HG02943 (cell line): ENCODE measurements around the gene IRF2.

Source experiments
- ATAC-seq: cut with Tn5 transposase; IDR thresholded peaks from one replicate; pipeline ENCODE4 v1.9.1; 2021; ENCODE audit warnings: mild to moderate bottlenecking, low read depth, moderate library complexity; ENCODE audit not compliant: unreplicated experiment

IRF2 gene

DNA sequence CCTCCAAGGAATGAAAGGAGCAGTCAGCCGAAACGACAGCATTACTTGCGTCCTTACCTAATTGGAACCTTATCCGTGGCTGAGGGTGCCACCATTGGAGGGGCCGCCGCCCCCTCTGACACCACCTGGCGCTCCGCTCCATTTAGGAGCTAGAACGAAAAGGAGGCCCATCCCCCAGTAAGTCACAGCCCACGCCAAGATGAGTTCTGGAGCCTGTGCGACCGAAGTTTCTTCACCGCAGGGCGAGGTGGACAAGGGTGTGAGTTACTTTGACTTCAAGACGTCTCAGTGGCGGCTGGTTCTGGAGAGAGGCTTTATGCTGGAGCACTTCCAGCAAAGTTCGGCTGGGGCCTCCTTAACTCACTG is 729 bp upstream of the IRF2 start:
- peak; percentile 9 for ATAC-seq

DNA sequence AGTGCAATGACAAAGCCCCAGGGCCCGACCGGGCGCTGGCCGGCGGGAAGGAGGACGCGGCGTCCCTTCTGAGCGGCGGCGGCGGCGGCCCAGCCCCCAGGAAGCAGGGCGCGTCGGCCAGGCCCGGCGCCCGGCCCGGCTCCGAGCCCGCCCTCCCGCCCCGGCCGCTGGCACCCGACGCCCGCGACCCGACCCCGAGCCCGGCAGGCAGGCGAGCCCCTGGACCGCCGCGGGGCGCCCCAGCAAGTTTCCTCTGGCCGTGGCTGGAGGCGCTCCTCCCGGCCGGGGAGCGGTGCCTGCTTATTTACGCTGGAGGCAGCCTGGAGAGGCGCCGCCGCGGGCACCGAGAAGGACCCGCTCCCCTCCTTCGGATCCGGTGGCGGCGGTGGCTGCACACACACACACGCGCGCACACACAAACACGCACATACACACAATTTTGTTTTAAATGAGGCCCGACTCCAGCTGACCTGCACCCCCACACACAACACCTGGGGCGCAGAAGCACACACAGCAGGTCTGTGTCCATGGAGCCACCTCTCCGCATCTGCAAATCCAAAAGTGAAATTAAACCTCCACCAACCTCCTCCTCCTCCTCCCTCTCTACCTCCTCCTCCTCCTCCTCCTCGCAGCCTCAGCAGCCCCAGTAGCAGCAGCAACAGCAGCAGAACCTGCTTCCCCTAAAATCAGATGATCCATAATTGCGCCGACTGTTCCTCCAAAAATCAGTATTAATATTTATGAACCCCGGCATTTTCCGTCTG is 669 bp downstream of the IRF2 start:
- no peak for ATAC-seq

DNA sequence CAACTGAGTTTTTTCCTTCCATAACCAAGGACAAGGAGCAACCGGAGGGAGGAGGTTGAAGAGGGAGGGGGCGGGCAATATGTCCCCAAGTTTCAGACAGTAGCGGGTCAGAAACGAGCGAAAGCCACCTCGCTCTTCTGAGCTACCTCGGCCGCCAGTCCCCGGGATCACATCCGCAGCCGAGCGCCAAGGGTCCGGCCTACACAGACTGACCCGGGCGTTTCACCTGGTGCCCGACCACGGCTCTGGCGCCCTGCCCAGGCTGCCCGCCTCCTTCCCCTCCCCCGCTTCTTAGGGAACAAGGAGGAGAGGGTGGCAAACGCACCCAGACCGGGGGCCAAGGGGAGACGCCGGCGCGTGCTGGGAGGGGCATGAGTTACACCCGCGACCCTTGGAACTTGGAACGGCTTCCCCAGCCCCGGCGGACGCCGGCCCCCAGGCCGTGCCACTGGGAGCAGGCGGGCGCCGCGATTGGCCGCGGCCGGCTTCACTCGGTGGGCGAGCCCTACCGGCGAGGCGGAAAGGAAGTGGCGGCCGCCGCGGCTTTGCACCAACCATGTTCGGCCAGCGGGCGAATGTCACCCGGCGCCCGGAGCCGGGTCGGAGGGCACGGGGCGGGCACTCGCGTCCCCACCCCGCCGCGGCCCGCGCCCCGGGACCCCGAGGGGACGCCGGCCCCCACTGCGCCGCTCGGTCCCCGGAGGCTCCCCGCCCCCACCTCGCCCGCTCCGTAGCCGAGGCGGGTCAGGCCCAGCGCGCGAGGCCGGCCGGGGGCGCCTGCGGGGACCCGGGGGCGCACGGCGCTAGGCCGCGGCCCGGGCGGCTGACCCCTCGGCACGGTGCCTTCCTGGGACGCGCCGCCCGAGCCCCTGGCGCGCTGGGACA is 1.5 kb downstream of the IRF2 start:
- ATAC-seq, result peak; percentile 31

DNA sequence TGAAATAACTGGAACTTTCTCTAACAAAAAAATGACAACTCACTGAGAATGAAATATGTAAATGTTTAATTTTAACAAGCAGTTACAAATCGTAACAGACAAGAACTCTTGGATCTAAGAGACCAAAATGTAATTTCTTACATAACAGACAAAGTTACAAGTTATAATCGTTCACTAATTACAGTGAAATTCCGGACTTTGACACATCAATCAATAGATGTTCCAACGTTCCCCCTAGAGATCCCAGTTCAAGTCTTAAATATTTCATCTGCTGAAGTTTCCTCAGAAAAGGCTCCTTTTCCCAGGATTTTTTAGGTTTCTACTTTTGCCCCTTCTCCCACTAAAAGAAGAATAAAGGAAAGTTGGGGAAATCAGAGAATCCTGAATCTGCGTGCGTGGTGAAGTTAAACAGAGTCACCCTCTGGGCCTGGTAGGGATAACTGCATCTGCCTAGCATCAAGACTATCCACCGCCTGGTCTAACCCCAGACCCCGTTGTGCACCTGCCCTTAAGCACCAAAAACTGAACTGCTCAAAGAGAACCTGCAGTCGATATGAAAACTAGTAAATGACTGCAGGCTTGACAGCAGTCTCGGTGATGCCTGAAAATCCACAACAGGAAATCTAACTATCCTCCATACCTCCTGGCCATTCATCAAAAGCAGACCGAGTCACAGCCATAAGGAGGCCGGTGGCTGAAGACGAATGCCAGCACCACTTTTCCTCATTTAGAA is 2.3 kb downstream of the IRF2 start:
- no peak for ATAC-seq

DNA sequence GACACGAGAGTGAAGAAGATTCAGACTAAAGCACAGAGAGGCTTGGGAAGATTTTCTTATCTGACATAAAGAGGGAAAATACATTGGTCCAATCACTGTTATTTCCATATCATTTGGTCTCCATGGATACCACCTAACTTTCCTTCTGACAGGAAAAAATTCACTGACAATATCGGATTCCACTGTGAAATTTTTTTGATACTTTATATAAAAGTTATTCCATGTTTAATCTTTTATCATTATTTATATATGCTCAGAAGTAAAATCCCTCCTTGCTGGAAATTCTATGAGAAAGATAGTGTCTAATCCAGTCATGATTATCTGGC is 3.6 kb downstream of the IRF2 start:
- ATAC-seq, result no peak

DNA sequence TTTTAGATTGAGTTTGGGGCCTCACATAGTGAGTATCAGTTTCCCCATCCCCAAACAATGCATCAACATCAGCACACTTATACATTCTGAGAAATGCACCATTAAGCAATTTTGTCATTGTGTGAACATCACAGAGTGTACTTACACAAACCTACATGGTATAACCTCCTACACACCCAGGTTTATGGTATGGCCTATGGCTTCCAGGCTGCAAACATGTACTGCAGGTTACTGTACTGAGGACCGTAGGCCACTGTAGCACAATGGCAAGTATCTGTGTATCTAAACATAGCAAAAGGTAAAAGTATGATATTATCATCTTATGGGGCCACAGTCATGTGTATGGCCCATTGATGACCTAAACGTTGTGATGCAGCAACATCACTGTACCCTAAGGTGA is 7.7 kb downstream of the IRF2 start:
- no peak for ATAC-seq

DNA sequence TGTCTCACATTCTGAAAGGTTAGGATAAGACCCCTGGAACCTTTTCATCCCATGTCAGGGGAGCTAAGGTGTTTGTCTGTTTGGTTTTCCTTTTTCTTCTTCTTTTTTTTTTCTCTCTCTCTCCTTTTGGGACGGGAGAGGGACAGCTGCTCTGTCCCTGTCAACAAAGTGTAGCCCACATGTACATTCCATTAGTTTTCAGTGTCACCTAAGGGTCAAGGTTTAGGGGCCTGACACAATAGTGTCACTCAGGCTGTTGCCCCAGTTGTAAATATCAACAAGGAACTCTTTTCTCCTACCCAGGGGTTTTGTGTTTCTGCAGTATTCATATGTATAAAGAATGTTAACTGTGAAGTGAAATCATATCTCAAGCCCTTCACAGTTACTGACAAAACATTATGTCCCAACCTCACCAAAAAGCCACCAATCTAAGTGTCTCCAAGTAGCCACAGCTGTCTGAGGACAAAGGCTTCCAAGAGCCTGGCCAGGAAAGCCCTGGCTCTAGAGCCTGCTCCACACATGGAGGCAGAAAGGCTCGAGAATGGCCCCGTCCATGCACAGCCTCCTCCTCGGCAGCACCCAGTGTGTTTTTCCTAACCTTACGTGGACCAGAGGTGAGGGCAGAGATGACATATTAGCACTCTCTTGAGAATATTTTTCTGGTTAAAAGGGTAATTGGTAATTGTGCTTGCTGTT is 9.4 kb downstream of the IRF2 start:
- ATAC-seq, result no peak

DNA sequence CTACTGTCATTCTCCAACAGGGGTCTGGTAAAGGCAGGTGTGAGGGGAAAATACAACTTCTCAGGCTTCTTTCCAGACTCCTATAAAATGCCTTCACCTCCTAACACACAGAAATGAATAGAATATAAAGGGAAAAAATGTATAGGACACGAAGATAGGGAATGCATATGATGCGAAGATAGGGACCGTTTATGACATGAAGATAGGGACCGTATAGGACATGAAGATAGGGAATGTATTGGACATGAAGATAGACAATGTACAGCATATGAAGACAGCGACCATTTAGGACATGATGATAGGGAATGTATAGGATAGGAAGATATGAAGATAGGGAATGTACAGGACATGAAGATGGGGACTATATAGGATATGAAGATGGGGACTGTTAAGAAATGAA is 10.5 kb downstream of the IRF2 start:
- ATAC-seq, result no peak

DNA sequence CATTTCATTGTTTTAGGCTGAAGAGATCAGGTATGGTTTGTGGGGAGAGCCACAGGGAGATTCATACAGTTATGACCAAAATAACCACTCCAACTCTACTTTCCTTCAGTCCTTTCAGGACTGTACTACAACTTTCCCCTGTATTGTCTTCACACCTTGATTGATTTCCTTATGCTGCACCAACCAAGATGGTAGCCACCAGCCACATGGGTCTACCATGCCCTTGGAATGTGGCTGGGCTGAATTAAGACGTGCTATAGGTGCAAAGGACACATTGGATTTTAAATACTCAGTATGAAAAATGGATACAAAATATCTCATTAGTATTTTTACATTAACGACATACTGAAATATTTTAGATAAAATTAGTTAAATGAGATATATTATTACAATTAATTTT is 11.2 kb downstream of the IRF2 start:
- no peak for ATAC-seq

DNA sequence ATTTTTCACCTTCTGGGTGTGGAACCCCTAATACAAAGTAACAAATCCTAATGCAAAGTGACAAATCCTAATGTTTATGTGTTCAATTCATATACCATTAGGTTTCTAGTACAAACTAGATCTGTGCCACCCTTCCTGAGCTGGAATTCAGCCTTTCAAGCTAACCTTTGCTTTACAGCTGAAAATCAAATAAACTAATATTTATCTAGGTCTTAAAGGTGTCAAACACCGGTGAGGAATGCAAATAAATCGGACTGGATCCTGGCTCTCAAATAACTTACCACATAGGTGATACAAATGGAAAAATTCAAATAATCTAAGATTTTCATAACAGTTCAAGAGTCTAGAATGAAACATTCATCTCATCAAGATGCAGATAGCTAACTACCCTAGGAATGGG is 11.6 kb downstream of the IRF2 start:
- ATAC-seq, result no peak

DNA sequence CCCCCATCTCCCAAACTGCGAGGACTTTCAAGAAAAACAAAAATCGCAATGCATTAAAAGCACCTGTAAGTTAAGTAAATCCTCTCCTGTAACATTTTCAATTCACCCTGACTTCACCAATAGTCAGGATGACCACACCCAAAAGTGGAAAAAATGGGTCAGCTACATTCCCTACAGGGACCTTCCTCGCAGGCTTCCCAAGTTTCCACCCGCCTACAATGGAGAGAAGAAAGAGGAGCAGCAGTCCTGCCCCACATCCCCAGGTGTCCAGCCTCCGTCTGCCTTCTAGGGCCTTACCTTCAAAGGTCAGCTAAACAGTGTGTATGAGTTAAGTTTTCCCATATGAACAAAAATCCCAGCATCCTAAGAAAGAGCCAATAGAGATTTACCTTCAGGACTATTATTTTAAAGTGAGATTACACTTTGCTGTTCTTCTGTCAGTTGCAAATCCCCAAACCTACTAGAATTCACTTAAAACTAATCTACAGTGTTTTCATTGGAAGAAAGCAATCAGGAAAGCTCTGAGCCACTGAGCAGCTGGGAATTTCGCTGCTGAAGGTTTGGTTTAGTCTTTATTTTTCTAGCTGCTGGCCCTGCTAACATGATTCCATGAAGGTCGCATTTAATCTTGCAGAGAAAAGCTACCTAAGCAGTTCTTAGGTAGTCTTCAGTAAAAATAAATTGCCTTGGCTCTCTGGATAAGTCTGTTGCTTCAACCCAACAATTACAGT is 12.5 kb downstream of the IRF2 start:
- ATAC-seq, result no peak

DNA sequence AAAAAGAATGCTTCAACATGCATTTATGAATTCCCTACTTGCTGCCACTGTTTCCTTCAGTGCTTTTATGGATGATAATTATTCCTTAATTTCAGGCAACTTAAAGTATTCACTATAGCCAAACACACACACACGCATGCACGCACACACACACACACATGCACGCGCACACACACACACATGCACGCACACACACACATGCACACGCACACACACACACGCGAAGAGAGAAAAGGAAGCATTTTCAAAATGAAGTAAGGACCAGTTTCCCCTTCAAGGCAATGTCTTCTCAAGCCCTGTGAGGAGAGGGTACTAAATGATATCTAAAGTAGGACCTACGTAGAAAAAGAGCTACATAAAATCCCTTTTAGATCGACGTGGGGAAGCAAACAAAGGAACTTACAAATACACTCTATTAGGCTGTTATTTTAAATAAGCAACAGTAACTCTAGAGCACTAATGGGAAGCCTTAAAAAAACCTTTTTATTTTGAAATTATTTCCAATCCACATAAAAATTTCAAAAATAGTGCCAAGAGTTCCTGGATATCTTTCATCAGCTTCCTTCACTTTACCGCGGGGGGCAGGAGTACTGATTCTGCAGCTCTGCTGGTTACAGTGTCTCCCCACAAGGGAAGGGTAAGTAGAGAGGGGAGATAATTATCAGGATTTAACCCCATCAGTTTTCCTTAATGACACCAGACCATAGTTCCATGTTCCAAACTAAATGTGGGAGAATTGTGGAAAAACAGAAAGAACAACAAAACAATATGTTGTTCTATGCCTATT is 13.7 kb downstream of the IRF2 start:
- ATAC-seq, result no peak

DNA sequence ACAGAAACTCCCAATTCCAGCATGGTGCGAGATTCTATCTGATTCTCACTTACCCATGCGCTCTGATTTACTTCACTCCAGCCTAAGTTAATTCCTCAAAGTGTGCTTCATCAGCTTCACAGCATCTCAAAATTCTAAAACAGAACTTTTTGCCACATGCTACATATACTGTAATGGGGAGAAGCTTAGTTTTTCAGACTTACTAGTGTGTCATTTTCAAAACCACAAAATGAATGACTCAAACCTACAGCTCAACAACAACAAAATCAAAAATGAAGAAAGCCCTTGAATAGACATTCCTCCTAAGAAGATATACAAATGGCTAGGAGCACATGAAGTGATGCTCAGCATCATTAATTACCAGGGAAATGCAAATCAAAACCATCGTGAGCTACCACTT is 14.9 kb downstream of the IRF2 start:
- ATAC-seq, result no peak

DNA sequence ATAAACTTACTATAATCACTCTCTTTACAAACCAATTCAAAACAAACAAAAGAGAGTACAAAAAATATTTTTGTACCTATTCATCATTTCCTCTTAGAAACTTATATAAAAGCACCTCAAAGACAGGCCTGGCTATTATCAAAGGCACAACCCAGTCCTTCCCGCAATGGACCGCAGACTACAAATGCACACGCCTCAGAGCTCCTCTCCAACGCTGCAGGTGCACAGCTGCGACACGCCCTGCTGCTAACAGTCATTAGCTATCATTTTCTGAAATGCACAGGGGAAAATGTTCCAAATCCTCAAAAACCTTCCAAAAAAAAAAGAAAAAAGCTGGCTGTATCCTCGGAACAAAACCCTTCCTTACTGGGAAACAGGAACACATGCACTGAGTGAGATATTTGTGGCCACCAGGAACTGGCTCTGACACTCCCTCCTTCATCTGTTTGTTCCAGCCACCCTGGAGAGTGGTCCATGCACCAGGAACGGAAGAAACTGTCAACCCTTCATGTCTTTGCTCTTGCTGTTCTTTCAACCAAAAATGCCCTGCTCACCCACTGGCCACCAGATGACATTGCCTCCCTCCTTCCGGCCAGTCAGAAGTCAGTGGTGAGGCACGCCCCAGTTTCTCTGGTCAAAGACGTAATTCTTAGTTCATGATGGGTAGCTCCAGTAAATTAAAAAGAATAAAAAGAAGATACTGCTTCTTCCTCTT is 16.7 kb downstream of the IRF2 start:
- no peak for ATAC-seq

DNA sequence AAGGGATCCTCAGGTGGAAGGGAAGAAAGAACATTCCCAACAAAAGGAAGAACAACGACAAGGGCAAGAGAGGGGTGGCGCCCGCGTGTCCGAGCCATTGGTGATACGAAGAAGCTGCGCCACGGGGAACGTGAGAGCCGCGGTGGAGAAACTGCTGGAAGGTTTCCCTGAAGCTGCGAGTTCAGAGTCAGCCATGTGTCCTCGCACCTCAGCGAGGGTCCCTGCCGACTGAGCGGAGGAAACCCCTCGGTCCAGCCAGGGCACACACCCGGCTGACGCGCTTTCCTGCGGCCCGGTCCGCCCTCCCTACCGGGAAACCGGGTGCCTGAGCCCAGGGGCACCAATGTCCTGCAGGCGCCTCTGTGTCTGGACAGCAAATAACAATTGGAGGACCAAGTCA is 18.0 kb downstream of the IRF2 start:
- no peak for ATAC-seq

DNA sequence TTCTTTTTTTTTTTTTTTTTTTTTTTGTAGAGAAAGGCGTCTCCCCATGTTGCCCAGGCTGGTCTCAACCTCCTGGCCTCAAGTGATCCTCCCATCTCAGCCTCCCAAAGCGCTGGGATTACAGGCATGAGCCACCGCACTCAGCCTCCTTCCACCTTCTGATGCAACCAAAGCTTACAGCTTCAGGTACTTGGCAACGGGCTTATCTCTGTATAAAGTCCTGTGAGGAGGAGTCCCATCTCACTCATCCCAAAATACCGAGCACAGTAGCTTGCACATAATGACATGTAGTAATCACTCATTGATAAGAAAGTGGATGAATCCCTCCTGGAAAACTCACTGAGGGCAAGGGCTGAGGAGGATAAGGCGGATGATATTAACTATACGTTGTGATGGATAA is 19.1 kb downstream of the IRF2 start:
- ATAC-seq, result no peak

DNA sequence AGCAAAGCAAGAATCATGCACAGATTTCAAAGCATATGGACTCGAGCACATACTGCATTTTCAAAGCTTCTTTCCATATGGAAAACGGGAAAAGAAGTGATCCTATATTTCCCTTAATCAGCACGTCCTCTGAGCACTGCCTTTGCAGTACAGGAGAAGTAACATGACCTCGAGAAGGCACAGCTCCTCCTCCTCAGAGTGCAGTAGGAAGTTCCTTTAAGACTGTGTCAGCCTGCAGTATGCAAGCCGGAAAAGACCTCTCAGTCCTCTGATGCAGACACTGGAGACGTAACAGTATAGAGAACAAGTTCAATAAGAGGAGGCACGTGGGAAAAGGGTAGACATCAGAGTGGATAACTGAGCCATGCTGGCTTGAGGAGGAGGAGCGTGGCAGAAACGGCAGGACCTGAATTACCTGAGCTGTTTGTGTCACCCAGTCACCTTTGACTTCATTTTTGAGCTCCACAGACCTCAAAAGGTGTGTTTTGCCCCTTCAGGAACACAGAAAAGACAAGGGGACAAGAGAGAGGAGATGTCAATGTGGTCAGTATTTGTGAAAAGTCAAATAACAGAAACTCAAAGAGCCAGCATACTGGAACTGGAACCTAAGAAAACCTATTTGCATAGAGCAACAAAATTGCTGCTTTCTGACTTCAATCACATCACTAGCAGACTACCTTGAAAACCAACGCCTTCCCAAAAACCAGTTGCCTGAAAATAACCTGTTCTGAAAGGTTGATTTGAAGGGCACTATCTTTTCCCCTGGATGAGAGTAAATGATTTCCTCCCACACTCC is 20.8 kb downstream of the IRF2 start:
- ATAC-seq, result peak; percentile 62

DNA sequence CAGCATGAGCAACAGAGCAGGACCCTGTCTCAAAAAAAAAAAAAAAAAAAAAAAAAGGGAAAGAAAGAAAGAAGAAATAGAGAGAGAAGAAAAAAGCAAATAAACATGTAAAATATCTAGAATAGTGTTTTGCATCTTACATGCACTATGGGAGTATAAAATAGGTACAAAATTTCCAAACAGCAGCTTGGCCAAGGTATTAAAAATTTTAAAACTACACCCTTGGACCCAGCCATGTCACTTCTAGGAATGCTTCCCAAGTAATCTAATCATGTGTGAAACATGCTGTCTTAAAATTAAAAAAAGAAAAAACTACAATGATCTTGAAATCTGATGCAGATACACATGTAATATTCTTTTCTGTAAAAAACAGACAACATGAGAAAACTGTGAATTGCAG is 21.6 kb downstream of the IRF2 start:
- no peak for ATAC-seq
